OCI-LY7 (cell line): ENCODE data around the gene PSMB10. TPM values are rescaled to one million over a fixed set of nuclear protein-coding genes. Genes with fewer than 3 reads are reported as not detected.
"Not testable (repeated sequence)": the region's sequence is repeated elsewhere in the genome, so short reads cannot be mapped to it uniquely, and the experiment has no call there.

Experiments used
- BruUV-seq: library from RNA; stranded (reverse); fragments of 400-500 nt; replicated peaks from 2 replicates; lab custom pipeline; 2021; lab: Mats Ljungman, UMichigan
- CTCF ChIA-PET: fragments of 300-600 bp; sonication (Branson Sonifier 250); formaldehyde crosslinking; loops from one replicate; lab custom pipeline; 2022; ENCODE audit warnings: antibody characterized with exemption; ENCODE audit not compliant: unreplicated experiment; lab: Charles Lee
- POLR2A ChIA-PET: fragments of 300-600 bp; sonication (Branson Sonifier 250); formaldehyde crosslinking; loops from one replicate; lab custom pipeline; 2022; ENCODE audit warnings: antibody characterized with exemption; lab: Charles Lee
- DNase-seq: peaks from one replicate; pipeline ENCODE4 v3.0.0-alpha.2; 2015; ENCODE audit warnings: low spot score
- H2AFZ ChIP-seq: fragments of 200-600 bp; sonication (generic), shearing (Covaris generic); 2 replicates; pipeline ENCODE4 v1.6.1; 2014; ENCODE audit warnings: mild to moderate bottlenecking, antibody characterized with exemption, low read length, moderate library complexity
- H3K27ac ChIP-seq: fragments of 200-600 bp; sonication (generic); 2 replicates; pipeline ENCODE4 v1.5.1; 2014; ENCODE audit warnings: mixed run types, low read depth, mild to moderate bottlenecking, moderate library complexity, low read length, inconsistent platforms; ENCODE audit not compliant: poor library complexity, severe bottlenecking
- H3K36me3 ChIP-seq: fragments of 200-600 bp; sonication (generic); 2 replicates; pipeline ENCODE4 v1.6.1; 2014; ENCODE audit warnings: mild to moderate bottlenecking, antibody characterized with exemption, low read length, moderate library complexity, mixed read lengths; ENCODE audit not compliant: insufficient read depth
- H3K4me1 ChIP-seq: fragments of 200-600 bp; sonication (generic); 2 replicates; pipeline ENCODE4 v1.5.1; 2014; ENCODE audit warnings: mild to moderate bottlenecking, low read length; ENCODE audit not compliant: insufficient read depth, poor library complexity, severe bottlenecking
- H3K4me2 ChIP-seq: fragments of 200-600 bp; sonication (generic); 2 replicates; pipeline ENCODE4 v1.6.1; 2014; ENCODE audit warnings: mild to moderate bottlenecking, low read length
- H3K4me3 ChIP-seq: fragments of 200-600 bp; sonication (generic); 2 replicates; pipeline ENCODE4 v1.5.1; 2014; ENCODE audit warnings: mild to moderate bottlenecking, low read depth, low read length; ENCODE audit not compliant: poor library complexity, severe bottlenecking
- H3K79me2 ChIP-seq: fragments of 200-600 bp; sonication (generic); 2 replicates; pipeline ENCODE4 v1.6.1; 2016; ENCODE audit warnings: low read depth, mild to moderate bottlenecking, low read length, moderate library complexity, mixed read lengths; ENCODE audit not compliant: insufficient read depth
- H3K9me2 ChIP-seq: fragments of 200-600 bp; sonication (generic); 2 replicates; pipeline ENCODE4 v1.6.1; 2016; ENCODE audit warnings: mild to moderate bottlenecking, low read length, mixed read lengths; ENCODE audit not compliant: insufficient read depth
- H3K9me3 ChIP-seq: fragments of 200-600 bp; sonication (generic); 2 replicates; pipeline ENCODE4 v1.6.1; 2014; ENCODE audit warnings: mild to moderate bottlenecking, mixed run types, low read length, mixed read lengths
- H4K20me1 ChIP-seq: fragments of 200-600 bp; sonication (generic); 2 replicates; pipeline ENCODE4 v1.6.1; 2014; ENCODE audit warnings: mild to moderate bottlenecking, antibody characterized with exemption, low read length, moderate library complexity, mixed read lengths; ENCODE audit not compliant: insufficient read depth
- CTCF ChIP-seq: fragments of 200-600 bp; sonication (generic); conservative IDR thresholded peaks from 2 replicates; pipeline ENCODE4 v1.5.1; 2014; ENCODE audit warnings: mild to moderate bottlenecking, antibody characterized with exemption, low read length, moderate library complexity, mixed read lengths
- EZH2phosphoT487 ChIP-seq: fragments of 200-600 bp; sonication (generic); IDR thresholded peaks from 2 replicates; pipeline ENCODE4 v1.6.1; 2018; ENCODE audit warnings: low read depth, borderline replicate concordance, mild to moderate bottlenecking, mixed run types, antibody characterized with exemption, low read length, moderate library complexity, mixed read lengths
- intact Hi-C: fragments of 100-400 bp; cut with micrococcal nuclease; formaldehyde crosslinking; loops from one replicate; pipeline ENCODE4 v1.10.0; 2022; ENCODE audit not compliant: unreplicated experiment
- total RNA-seq, 2 experiments: library from RNA; depleted of rRNA in 1 of 2; stranded (reverse); fragments of >200 nt in 1 of 2; shearing (Covaris generic) in 1 of 2; gene quantifications; 2 replicates each; pipeline ENCODE4 v1.2.3, GENCODE V29; 2014 to 2022

PSMB10 gene
- total RNA-seq, 2 experiments from 2014 or later = 89.9 to 179 TPM

- H3K4me3 ChIP-seq = no peak overlapping the region
- peaks cover 9% of the 10 kb centered on the region for H3K4me1 ChIP-seq
- no peaks in the 10 kb centered on the region for H3K9me2 ChIP-seq
- DNase-seq = no peak
- no peaks in the 10 kb centered on the region for H3K79me2 ChIP-seq
- ChIA-PET CTCF (no interaction called here), POLR2A (interaction anchor here (1.6 kb wide), 1 partner anchor 8 kb away, joined by 5 read pairs; no protein-coding TSS in a partner anchor)
- no TSS peak for BruUV-seq
- TF ChIP-seq CTCF (no peak), EZH2phosphoT487 (no peak)
- H3K4me2 ChIP-seq = no peak overlapping the region
- H2AFZ ChIP-seq = no peak overlapping the region
- H3K36me3 ChIP-seq = no peaks in the 10 kb centered on the region
- no peaks in the 10 kb centered on the region for H4K20me1 ChIP-seq
- H3K27ac ChIP-seq = no peak overlapping the region
- intact Hi-C loops = no loop called here
- no peaks in the 10 kb centered on the region for H3K9me3 ChIP-seq
These were observed 39.6 kb upstream of the PSMB10 start for GRCh38 chr16:67976205-67976604.

GRCh38 chr16:67975321-67976105 is 38.9 kb upstream of the PSMB10 start:
- TF ChIP-seq CTCF = no peak
- peaks cover 9% of the 10 kb centered on the region for H3K4me1 ChIP-seq
- H3K9me3 ChIP-seq = no peaks in the 10 kb centered on the region
- H4K20me1 ChIP-seq = no peaks in the 10 kb centered on the region
- DNase-seq = no peak
- intact Hi-C loops = no loop called here
- ChIA-PET POLR2A (interaction anchor here (0.7 to 1.6 kb wide), 2 partner anchors 9 to 174 kb away, joined by 3 to 5 read pairs; no protein-coding TSS in a partner anchor), CTCF (no interaction called here)
- no TSS peak for BruUV-seq
- no peaks in the 10 kb centered on the region for H3K36me3 ChIP-seq
- H3K9me2 ChIP-seq = no peaks in the 10 kb centered on the region
- no peak overlapping the region for H3K27ac ChIP-seq
- H3K4me2 ChIP-seq = no peak overlapping the region
- H3K4me3 ChIP-seq = no peak overlapping the region
- H3K79me2 ChIP-seq = no peaks in the 10 kb centered on the region
- no peak overlapping the region for H2AFZ ChIP-seq

DNA sequence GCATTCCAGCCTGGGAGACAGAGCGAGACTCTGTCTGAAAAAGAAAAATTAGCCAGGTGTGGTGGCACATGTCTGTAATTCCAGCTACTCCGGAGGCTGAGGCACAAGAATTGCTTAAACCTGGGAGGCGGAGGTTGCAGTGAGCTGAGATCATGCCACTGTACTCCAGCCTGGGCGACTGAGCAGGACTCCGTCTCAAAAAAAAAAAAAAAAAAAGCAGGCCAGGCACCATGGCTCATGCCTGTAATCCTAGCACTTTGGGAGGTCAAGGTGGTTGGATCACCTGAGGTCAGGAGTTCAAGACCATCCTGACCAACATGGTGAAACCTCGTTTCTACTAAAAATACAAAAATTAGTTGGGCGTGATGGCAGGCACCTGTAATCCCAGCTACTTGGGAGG is 35.6 kb upstream of the PSMB10 start:
- peaks cover 24% of the 10 kb centered on the region for H3K4me1 ChIP-seq
- H2AFZ ChIP-seq, H3K4me3 ChIP-seq, H3K9me2 ChIP-seq, POLR2A ChIA-PET, intact Hi-C loops, BruUV-seq, H3K9me3 ChIP-seq, H3K27ac ChIP-seq, CTCF ChIA-PET, H3K36me3 ChIP-seq, H4K20me1 ChIP-seq, H3K4me2 ChIP-seq, DNase-seq, H3K79me2 ChIP-seq: not testable (repeated sequence)
